ENCODE measurements around the gene CAMTA1. TPM values are rescaled to one million over a fixed set of nuclear protein-coding genes. Genes with fewer than 3 reads are reported as not detected.
A peak's percentile ranks its signal among the peaks of the same experiment; 100 is the strongest.
"Not testable (repeated sequence)": the region's sequence is repeated elsewhere in the genome, so short reads cannot be mapped to it uniquely, and the experiment has no call there.

The CAMTA1 gene
- total and polyA plus RNA-seq, 4 donors = 48.1 to 140 (median 52.3) TPM

- no peak for ATAC-seq (ENCODE audit: insufficient read depth, low FRiP score)
- 91 to 96% methylated on average over 10 of the region's 10 CpGs for WGBS, 2 donors
Measured at GRCh38 chr1:6827630-6828165, 42.4 kb downstream of the CAMTA1 start.

GRCh38 chr1:6831366-6831765 is 46.1 kb downstream of the CAMTA1 start:
- no peak overlapping the region for H3K9ac ChIP-seq (ENCODE audit: insufficient read depth in 1 of 2, low read length in 2 of 2)
- 84 to 90% methylated on average over 1 of the region's 1 CpG for WGBS, 2 donors
- DNase-seq = peak in 2 of 3 donors; percentile 61 to 68

More at GRCh38 chr1:6827630-6828165, 42.4 kb downstream of the CAMTA1 start:
- H3K27ac ChIP-seq (ENCODE audit: low read depth in 1 of 2, low read length in 1 of 2) = no peak overlapping the region
- no peaks in the 10 kb centered on the region for H3K9me3 ChIP-seq (ENCODE audit: control insufficient read depth in 4 of 4, insufficient read depth in 3 of 4, low read length in 3 of 4)
- H3K27me3 ChIP-seq (ENCODE audit: control insufficient read depth in 3 of 3, insufficient read depth in 3 of 3, low read length in 2 of 3) = no peaks in the 10 kb centered on the region
- no peak overlapping the region for H3K4me3 ChIP-seq
- H3K36me3 ChIP-seq (ENCODE audit: control insufficient read depth in 4 of 4, insufficient read depth in 4 of 4, low read length in 4 of 4) = peaks cover 0 to 7% (median 2%) of the 10 kb centered on the region in 4 donors
- peak in 1 of 3 donors; percentile 39 for DNase-seq
- no peak for TF ChIP-seq CTCF (IDR thresholded peaks at IDR 0.05; ENCODE audit: control extremely low read depth, extremely low read depth)
- peaks cover 0 to 17% (median 3%) of the 10 kb centered on the region in 5 donors for H3K4me1 ChIP-seq (ENCODE audit: control insufficient read depth in 5 of 5, insufficient read depth in 5 of 5, low read length in 5 of 5)
- H3K9ac ChIP-seq (ENCODE audit: insufficient read depth in 1 of 2, low read length in 2 of 2) = no peak overlapping the region

GRCh38 chr1:6832006-6832405 is 46.8 kb downstream of the CAMTA1 start:
- not testable (repeated sequence) for H3K27me3 ChIP-seq (ENCODE audit: control insufficient read depth in 3 of 3, insufficient read depth in 3 of 3, low read length in 2 of 3); H3K4me3 ChIP-seq; H3K9me3 ChIP-seq (ENCODE audit: control insufficient read depth in 4 of 4, insufficient read depth in 3 of 4, low read length in 3 of 4); ATAC-seq (ENCODE audit: insufficient read depth, low FRiP score); DNase-seq; H3K27ac ChIP-seq (ENCODE audit: low read depth in 1 of 2, low read length in 1 of 2); H3K36me3 ChIP-seq (ENCODE audit: control insufficient read depth in 4 of 4, insufficient read depth in 4 of 4, low read length in 4 of 4); H3K9ac ChIP-seq (ENCODE audit: insufficient read depth in 1 of 2, low read length in 2 of 2)
- H3K4me1 ChIP-seq (ENCODE audit: control insufficient read depth in 5 of 5, insufficient read depth in 5 of 5, low read length in 5 of 5) = peaks cover 0 to 21% (median 2%) of the 10 kb centered on the region in 5 donors
- WGBS, 2 donors = 81 to 89% methylated on average over 2 of the region's 2 CpGs

More at GRCh38 chr1:6831366-6831765, 46.1 kb downstream of the CAMTA1 start:
- Histone ChIP-seq H3K4me3 (no peak overlapping the region), H3K36me3 (ENCODE audit: control insufficient read depth in 4 of 4, insufficient read depth in 4 of 4, low read length in 4 of 4) (peaks cover 0 to 2% (median under 1%) of the 10 kb centered on the region in 4 donors), H3K4me1 (ENCODE audit: control insufficient read depth in 5 of 5, insufficient read depth in 5 of 5, low read length in 5 of 5) (peaks cover 0 to 21% (median 2%) of the 10 kb centered on the region in 5 donors), H3K9me3 (ENCODE audit: control insufficient read depth in 4 of 4, insufficient read depth in 3 of 4, low read length in 3 of 4) (no peaks in the 10 kb centered on the region), H3K27me3 (ENCODE audit: control insufficient read depth in 3 of 3, insufficient read depth in 3 of 3, low read length in 2 of 3) (no peaks in the 10 kb centered on the region), H3K27ac (ENCODE audit: low read depth in 1 of 2, low read length in 1 of 2) (no peak overlapping the region)
- no peak for TF ChIP-seq CTCF (IDR thresholded peaks at IDR 0.05; ENCODE audit: control extremely low read depth, extremely low read depth)
- no peak for ATAC-seq (ENCODE audit: insufficient read depth, low FRiP score)

- Histone ChIP-seq H3K27me3 (ENCODE audit: control insufficient read depth in 3 of 3, insufficient read depth in 3 of 3, low read length in 2 of 3) (no peaks in the 10 kb centered on the region), H3K9ac (ENCODE audit: insufficient read depth in 1 of 2, low read length in 2 of 2) (no peak overlapping the region), H3K4me1 (ENCODE audit: control insufficient read depth in 5 of 5, insufficient read depth in 5 of 5, low read length in 5 of 5) (peaks cover 0 to 21% (median 2%) of the 10 kb centered on the region in 5 donors), H3K4me3 (no peak overlapping the region), H3K36me3 (ENCODE audit: control insufficient read depth in 4 of 4, insufficient read depth in 4 of 4, low read length in 4 of 4) (peaks cover 0 to 4% (median 1%) of the 10 kb centered on the region in 4 donors), H3K9me3 (ENCODE audit: control insufficient read depth in 4 of 4, insufficient read depth in 3 of 4, low read length in 3 of 4) (no peaks in the 10 kb centered on the region), H3K27ac (ENCODE audit: low read depth in 1 of 2, low read length in 1 of 2) (no peak overlapping the region)
- WGBS, 2 donors = 74 to 84% methylated on average over 4 of the region's 4 CpGs
- DNase-seq (peak in 2 of 3 donors; percentile 29 to 61), ATAC-seq (ENCODE audit: insufficient read depth, low FRiP score) (no peak)
- TF ChIP-seq CTCF (IDR thresholded peaks at IDR 0.05; ENCODE audit: control extremely low read depth, extremely low read depth) = no peak
Measured at GRCh38 chr1:6832531-6833188, 47.4 kb downstream of the CAMTA1 start.

Measured in lung (tissue), 12 donors.